MM.1S (cell line): Measurements from ENCODE around the gene TPRN.

ENCODE experiments used
- DNase-seq: peaks from one replicate; pipeline ENCODE4 v3.0.0-alpha.2; 2015
- H2AFZ ChIP-seq: fragments of 300-600 bp; sonication (generic); 2 replicates; pipeline ENCODE4 v1.6.0; 2016; ENCODE audit warnings: antibody characterized with exemption, low read length
- H3F3A ChIP-seq: fragments of 300-600 bp; sonication (generic); 2 replicates; pipeline ENCODE4 v1.6.1; 2016; ENCODE audit warnings: mild to moderate bottlenecking, antibody characterized with exemption, low read length, moderate library complexity, mixed read lengths; ENCODE audit not compliant: insufficient read depth
- H3K27ac ChIP-seq: fragments of 300-600 bp; sonication (generic); 2 replicates; pipeline ENCODE4 v1.5.1; 2016; ENCODE audit warnings: mild to moderate bottlenecking, low read length
- H3K27me3 ChIP-seq: fragments of 300-600 bp; sonication (generic); replicated peaks from 2 replicates; pipeline ENCODE4 v1.6.0; 2016; ENCODE audit warnings: low read length; ENCODE audit not compliant: insufficient read depth
- H3K36me3 ChIP-seq: fragments of 300-600 bp; sonication (generic); replicated peaks from 2 replicates; pipeline ENCODE4 v1.6.1; 2016; ENCODE audit warnings: mild to moderate bottlenecking, low read length, mixed read lengths; ENCODE audit not compliant: insufficient read depth
- H3K4me1 ChIP-seq: fragments of 300-600 bp; sonication (generic); 2 replicates; pipeline ENCODE4 v1.6.1; 2016; ENCODE audit warnings: low read length, mixed read lengths
- H3K4me2 ChIP-seq: fragments of 300-600 bp; sonication (generic); 2 replicates; pipeline ENCODE4 v1.6.0; 2016; ENCODE audit warnings: low read depth, low read length
- H3K4me3 ChIP-seq: fragments of 300-600 bp; sonication (generic); 2 replicates; pipeline ENCODE4 v1.5.1; 2016; ENCODE audit warnings: low read length, mixed read lengths
- H3K79me2 ChIP-seq: fragments of 300-600 bp; sonication (generic); 2 replicates; pipeline ENCODE4 v1.6.1; 2016; ENCODE audit warnings: mixed run types, low read length, mixed read lengths
- H3K9ac ChIP-seq: fragments of 300-600 bp; sonication (generic); 2 replicates; pipeline ENCODE4 v1.6.1; 2016; ENCODE audit warnings: low read length, mixed read lengths
- H3K9me2 ChIP-seq: fragments of 300-600 bp; sonication (generic); replicated peaks from 2 replicates; pipeline ENCODE4 v1.6.1; 2016; ENCODE audit warnings: mild to moderate bottlenecking, low read length, mixed read lengths; ENCODE audit not compliant: insufficient read depth
- H3K9me3 ChIP-seq: fragments of 300-600 bp; sonication (generic); replicated peaks from 2 replicates; pipeline ENCODE4 v1.6.1; 2016; ENCODE audit warnings: mild to moderate bottlenecking, low read length, mixed read lengths; ENCODE audit not compliant: insufficient read depth
- H4K20me1 ChIP-seq: fragments of 300-600 bp; sonication (generic); 2 replicates; pipeline ENCODE4 v1.6.1; 2016; ENCODE audit warnings: mild to moderate bottlenecking, low read length, moderate library complexity, mixed read lengths; ENCODE audit not compliant: insufficient read depth
- CTCF ChIP-seq: fragments of 300-600 bp; sonication (generic); IDR thresholded peaks from 2 replicates; pipeline ENCODE4 v1.5.1; 2016; ENCODE audit warnings: antibody characterized with exemption, low read length, mixed read lengths
- EZH2 ChIP-seq: fragments of 300-600 bp; sonication (generic); optimal IDR thresholded peaks from 2 replicates; pipeline ENCODE3; 2017; ENCODE audit warnings: low read depth, mild to moderate bottlenecking, antibody characterized with exemption, low read length, mixed read lengths
- EZH2phosphoT487 ChIP-seq: fragments of 300-600 bp; sonication (generic); IDR thresholded peaks from 2 replicates; pipeline ENCODE4 v1.6.1; 2018; ENCODE audit warnings: antibody characterized with exemption, low read length

TPRN gene

GRCh38 chr9:137228506-137228967 lies 28.0 kb upstream of the TPRN start:
- Histone ChIP-seq H3F3A (no peaks in the 10 kb centered on the region), H3K79me2 (no peaks in the 10 kb centered on the region), H3K4me1 (peaks cover 9% of the 10 kb centered on the region; the same call in 1 of the 2 replicates), H3K4me3 (no peak overlapping the region), H4K20me1 (no peaks in the 10 kb centered on the region), H2AFZ (no peak overlapping the region), H3K9me2 (no peaks in the 10 kb centered on the region), H3K27me3 (peaks cover 55% of the 10 kb centered on the region), H3K9ac (no peak overlapping the region), H3K36me3 (no peaks in the 10 kb centered on the region), H3K9me3 (no peaks in the 10 kb centered on the region), H3K4me2 (no peak overlapping the region), H3K27ac (no peak overlapping the region)
- no peak for DNase-seq
- TF ChIP-seq EZH2phosphoT487 = no peak
- no peak for TF ChIP-seq CTCF
- no peak for TF ChIP-seq EZH2

GRCh38 chr9:137227853-137228505 lies 27.4 kb upstream of the TPRN start:
- no peak overlapping the region for H2AFZ ChIP-seq
- H3K9ac ChIP-seq = no peak overlapping the region
- H3K4me2 ChIP-seq = no peak overlapping the region
- H3F3A ChIP-seq = no peaks in the 10 kb centered on the region; the same call in 1 of the 2 replicates
- no peaks in the 10 kb centered on the region for H3K9me3 ChIP-seq
- H3K27me3 ChIP-seq = peaks cover 50% of the 10 kb centered on the region
- peaks cover 9% of the 10 kb centered on the region; the same call in 1 of the 2 replicates for H3K4me1 ChIP-seq
- no peak overlapping the region for H3K4me3 ChIP-seq
- no peaks in the 10 kb centered on the region for H4K20me1 ChIP-seq
- H3K27ac ChIP-seq = no peak overlapping the region
- no peak for DNase-seq
- no peaks in the 10 kb centered on the region for H3K36me3 ChIP-seq
- no peak for TF ChIP-seq EZH2phosphoT487
- no peak for TF ChIP-seq EZH2
- TF ChIP-seq CTCF = no peak
- no peaks in the 10 kb centered on the region for H3K9me2 ChIP-seq
- no peaks in the 10 kb centered on the region for H3K79me2 ChIP-seq

DNA sequence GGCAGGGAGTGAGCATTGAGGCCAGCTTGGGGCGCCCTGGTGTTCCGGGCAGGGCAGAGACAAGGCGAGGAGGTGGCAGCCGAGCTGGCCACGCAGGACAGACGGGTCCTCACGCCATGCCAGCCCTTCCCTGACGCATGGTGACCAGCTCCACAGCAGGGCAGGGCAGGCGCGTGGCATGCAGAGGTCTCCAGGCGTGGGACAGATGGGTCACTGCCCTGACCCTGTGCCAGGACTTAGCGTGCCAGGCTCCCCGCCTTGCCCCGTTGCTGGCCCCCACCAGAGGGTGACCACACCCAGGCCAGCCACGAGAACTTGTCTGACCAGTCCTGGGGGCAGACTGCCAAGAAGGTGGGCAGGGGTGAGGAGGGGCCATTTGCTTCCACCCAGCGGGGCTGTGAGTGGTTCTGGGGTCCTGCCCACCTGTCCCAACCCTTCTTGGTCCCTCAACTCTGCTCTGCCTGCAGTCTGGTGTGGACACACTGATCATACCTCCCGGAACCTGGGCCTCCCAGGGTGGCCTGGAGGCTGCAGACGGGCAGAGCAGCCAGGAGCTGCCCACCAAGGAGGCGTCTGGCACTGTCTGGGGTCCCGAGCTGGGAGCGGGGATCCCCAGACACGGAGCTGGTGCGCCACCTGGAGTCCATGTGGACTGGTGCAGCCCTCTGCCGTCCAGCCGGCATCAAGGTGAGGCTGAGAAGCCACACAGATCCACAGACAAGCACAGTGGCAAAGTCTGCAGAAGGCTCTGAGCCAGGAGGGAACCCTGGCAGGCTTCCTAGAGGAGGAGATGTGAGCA lies 26.7 kb upstream of the TPRN start, which contains the start of gene RNF224:
TSS of gene RNF224 (plus strand) at position 449 of the 799 bp plus-strand sequence. CDS start 834 bp downstream, outside the sequence.
- Histone ChIP-seq H3K4me1 (peaks cover 9% of the 10 kb centered on the region; the same call in 1 of the 2 replicates), H4K20me1 (no peaks in the 10 kb centered on the region), H3K36me3 (no peaks in the 10 kb centered on the region), H3K27ac (no peak within 1 kb of the TSS), H3K79me2 (no peaks in the 10 kb centered on the region), H3K27me3 (peaks cover 43% of the 10 kb centered on the region), H3K9me2 (no peaks in the 10 kb centered on the region), H3F3A (no peaks in the 10 kb centered on the region; the same call in 1 of the 2 replicates), H2AFZ (no peak within 1 kb of the TSS), H3K4me3 (no peak within 1 kb of the TSS), H3K9me3 (no peaks in the 10 kb centered on the region), H3K4me2 (no peak within 1 kb of the TSS), H3K9ac (no peak within 1 kb of the TSS)
- TF ChIP-seq EZH2phosphoT487 = no peak
- peak; percentile 95 for TF ChIP-seq CTCF
- TF ChIP-seq EZH2 = no peak
- DNase-seq = peak; percentile 73
